SH-SY5Y (cell line): ENCODE measurements around the gene ESPL1.

Source experiments
- GATA2 ChIP-seq: IDR thresholded peaks from 2 replicates; pipeline ENCODE4 v1.6.1; 2011; ENCODE audit warnings: mild to moderate bottlenecking, low read depth, low read length
- GATA3 ChIP-seq: IDR thresholded peaks from 2 replicates; pipeline ENCODE4 v1.6.1; 2011; ENCODE audit warnings: low read depth, mild to moderate bottlenecking, low read length, moderate library complexity

ESPL1 gene

DNA sequence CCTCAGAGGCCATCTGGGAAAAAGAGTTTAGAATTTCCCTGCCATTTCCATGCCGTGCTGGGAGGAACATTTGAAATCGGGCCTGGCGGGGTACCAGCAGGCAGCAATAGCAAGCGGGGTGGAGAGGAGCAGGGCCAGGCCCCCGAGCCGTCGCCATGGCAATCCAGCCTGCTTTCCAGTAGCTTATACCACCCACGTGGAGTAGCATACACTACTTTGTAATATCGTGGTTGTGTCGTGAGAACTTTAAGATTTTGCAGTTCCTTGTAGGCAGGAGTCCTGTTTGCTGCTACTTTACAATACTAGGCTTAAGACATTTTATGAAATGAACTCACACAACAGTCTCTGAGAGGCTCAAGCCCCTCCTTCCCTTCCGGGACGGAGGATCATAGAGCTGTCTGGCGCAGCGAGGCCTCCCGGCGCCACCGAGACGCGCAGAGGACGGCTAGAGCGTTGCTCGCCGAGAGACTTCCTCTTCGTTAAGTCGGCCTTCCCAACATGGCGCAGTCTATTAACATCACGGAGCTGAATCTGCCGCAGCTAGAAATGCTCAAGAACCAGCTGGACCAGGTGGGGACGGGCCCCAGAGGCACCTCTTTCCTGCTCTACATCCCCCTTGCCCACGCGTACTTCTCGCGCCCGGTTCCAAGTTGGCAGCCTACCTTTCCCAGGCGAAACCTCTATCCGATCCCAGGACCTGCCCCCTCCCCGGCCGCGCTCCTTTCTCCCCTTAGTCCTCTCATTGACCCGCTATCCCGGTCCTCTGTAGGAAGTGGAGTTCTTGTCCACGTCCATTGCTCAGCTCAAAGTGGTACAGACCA, 27.2 kb downstream of the ESPL1 start, which contains the start of gene PFDN5:
PFDN5 (plus strand) TSS at position 473 of the 821 bp plus-strand sequence; CDS start at position 499, 26 bp downstream.
- no peak for TF ChIP-seq GATA3
- no peak for TF ChIP-seq GATA2

DNA sequence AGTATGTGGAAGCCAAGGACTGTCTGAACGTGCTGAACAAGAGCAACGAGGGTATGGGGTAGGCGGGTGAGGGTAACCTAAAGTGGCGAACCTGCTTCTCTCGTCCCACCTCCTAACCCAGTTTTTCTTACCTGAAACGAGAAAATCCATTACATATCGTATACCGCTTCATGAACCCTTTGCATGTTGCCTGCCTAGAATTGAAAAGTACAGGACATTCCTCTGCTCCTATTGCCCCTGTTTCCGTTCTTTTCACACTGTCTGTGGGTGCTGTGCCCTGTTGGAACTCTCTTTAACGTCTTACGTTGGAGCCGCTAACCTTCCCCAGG, 27.8 kb downstream of the ESPL1 start:
- TF ChIP-seq GATA2 (no peak), GATA3 (no peak)

- TF ChIP-seq GATA3, result no peak
- no peak for TF ChIP-seq GATA2
These were observed 30.1 kb downstream of the ESPL1 start for GRCh38 chr12:53298164-53298563.

DNA sequence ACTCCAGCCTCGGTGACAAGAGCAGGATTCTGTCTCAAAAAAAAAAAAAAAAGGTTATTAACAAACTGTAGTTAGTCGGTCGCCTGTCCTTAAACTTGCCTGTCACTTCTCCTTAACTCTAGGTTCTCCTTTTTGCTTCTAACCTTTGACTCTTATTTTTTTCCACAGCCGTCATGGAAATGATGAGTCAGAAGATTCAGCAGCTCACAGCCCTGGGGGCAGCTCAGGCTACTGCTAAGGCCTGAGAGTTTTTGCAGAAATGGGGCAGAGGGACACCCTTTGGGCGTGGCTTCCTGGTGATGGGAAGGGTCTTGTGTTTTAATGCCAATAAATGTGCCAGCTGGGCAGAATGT, 31.0 kb downstream of the ESPL1 start:
- TF ChIP-seq GATA3, result no peak
- no peak for TF ChIP-seq GATA2

GRCh38 chr12:53299454-53300180, 31.5 kb downstream of the ESPL1 start, which contains the start of gene MYG1:
Gene MYG1, plus strand, starts transcription at chr12:53299695. Its CDS starts 43 bp downstream, at chr12:53299738.
- TF ChIP-seq GATA3 (no peak), GATA2 (no peak)

GRCh38 chr12:53300187-53300586, 32.1 kb downstream of the ESPL1 start:
- TF ChIP-seq GATA3 (no peak), GATA2 (no peak)

- no peak for TF ChIP-seq GATA2
- no peak for TF ChIP-seq GATA3
These were observed 34.8 kb downstream of the ESPL1 start for GRCh38 chr12:53302903-53303302.

- TF ChIP-seq GATA3 (no peak), GATA2 (no peak)
These were observed 38.7 kb downstream of the ESPL1 start for GRCh38 chr12:53306826-53307225.

DNA sequence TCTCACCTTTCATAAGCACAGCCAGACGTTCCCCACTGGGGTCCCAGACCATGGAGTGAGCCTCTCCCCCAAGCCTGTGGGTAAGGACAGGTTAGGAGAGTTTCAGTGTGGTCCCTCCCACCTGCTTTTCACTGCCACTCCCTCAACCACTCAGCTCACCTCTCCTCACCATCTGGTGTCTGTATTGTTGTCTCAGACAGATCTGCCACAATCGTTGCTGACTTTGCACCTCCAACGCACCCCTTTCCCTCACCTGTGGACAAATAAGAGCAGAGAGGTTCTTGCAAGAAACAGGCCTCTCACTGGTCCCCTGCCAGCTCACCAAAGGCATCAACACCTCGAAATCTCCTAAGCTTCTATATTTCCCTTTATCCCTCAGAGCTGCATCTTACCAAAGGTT, 40.2 kb downstream of the ESPL1 start:
- no peak for TF ChIP-seq GATA2
- no peak for TF ChIP-seq GATA3

DNA sequence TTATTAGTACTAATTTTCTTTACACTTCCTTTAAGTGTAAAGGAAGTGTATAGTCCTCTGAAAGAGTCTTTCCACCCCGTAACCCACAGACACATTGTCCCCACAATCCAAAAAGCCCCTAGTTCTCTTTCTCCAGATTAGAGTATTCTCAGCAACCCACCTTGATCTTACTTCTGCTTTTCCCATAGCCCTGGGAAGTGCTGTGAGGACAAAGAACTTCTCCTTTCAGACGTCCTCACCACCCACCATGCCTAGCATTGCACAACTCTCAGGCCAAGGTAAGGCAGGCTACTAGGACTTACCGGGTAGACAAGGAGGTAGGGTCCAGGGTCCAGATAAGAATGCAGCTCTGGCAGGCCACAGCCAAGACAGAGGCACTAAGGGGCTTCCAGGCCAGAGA, 45.9 kb downstream of the ESPL1 start:
- TF ChIP-seq GATA3 (no peak), GATA2 (no peak)

GRCh38 chr12:53320352-53321195, 52.5 kb downstream of the ESPL1 start:
- no peak for TF ChIP-seq GATA3
- no peak for TF ChIP-seq GATA2

DNA sequence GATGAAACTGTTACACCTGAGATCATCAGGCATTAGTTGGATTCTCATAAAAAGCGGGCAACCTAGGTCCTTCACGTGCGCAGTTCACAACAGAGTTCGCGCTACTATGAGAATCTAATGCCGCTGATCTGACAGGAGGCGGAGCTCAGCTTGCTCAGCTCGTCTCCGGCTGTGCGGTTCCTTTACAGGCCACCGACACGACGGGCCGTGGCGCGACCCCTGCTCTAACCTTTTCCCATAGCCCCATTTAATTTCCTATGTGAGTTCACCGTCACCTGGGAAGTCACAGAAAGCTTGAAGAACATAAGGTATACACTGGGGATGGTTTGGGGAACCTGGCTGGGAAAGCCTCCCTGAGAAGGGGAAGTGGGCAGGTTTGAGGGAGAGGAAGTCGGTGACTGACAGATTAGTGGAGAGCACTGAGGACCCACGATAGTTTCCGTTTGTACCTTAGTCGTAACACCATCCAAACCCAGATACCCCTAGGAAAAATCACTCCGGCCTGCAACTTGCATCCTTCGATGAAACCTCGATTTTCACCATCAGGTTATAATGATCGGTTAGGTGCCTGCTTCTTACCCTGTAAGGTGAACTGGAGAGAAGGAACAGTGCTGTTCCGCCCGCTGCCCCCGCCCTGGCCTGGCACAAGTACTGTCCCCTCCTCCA, 56.1 kb downstream of the ESPL1 start:
- no peak for TF ChIP-seq GATA2
- no peak for TF ChIP-seq GATA3

- TF ChIP-seq GATA2 (no peak), GATA3 (no peak)
These were observed 56.8 kb downstream of the ESPL1 start for GRCh38 chr12:53324779-53325510.

GRCh38 chr12:53325511-53326061, 57.5 kb downstream of the ESPL1 start:
- TF ChIP-seq GATA3, result no peak
- TF ChIP-seq GATA2, result no peak
